Lung (tissue), 16 donors: Measurements from ENCODE around the gene SETD7. TPM values are rescaled to one million over a fixed set of nuclear protein-coding genes. Genes with fewer than 3 reads are reported as not detected.

ENCODE experiments used
- ATAC-seq: fragments of 200-7000 bp; cut with Tn5 transposase; one replicate; pipeline ENCODE4 v1.9.1; 2020; ENCODE audit warnings: moderate number of reproducible peaks; ENCODE audit not compliant: insufficient read depth, low FRiP score
- DNase-seq, 3 donors: peaks; one replicate each; pipeline ENCODE4 v3.0.0-alpha.2; 2013 to 2017
- H3K27ac ChIP-seq, 2 donors: one replicate each; pipeline ENCODE4 v1.5.1; 2013; ENCODE audit warnings: mild to moderate bottlenecking in 2 of 2, moderate library complexity in 2 of 2, control low read depth in 1 of 2, inconsistent platforms in 1 of 2, low read depth in 1 of 2, low read length in 1 of 2
- H3K27me3 ChIP-seq, 3 donors: one replicate each; pipeline ENCODE4 v1.5.1; 2013; ENCODE audit warnings: low read length in 2 of 3; ENCODE audit not compliant: control insufficient read depth in 3 of 3, insufficient read depth in 3 of 3
- H3K36me3 ChIP-seq, 4 donors: one replicate each; pipeline ENCODE4 v1.5.1; 2013; ENCODE audit warnings: low read length in 4 of 4, mild to moderate bottlenecking in 1 of 4, moderate library complexity in 1 of 4; ENCODE audit not compliant: control insufficient read depth in 4 of 4, insufficient read depth in 4 of 4
- H3K4me1 ChIP-seq, 5 donors: one replicate each; pipeline ENCODE4 v1.5.1; 2013; ENCODE audit warnings: low read length in 5 of 5, mild to moderate bottlenecking in 2 of 5, moderate library complexity in 1 of 5; ENCODE audit not compliant: control insufficient read depth in 5 of 5, insufficient read depth in 5 of 5
- H3K4me3 ChIP-seq: one replicate; pipeline ENCODE4 v1.5.1; 2013; ENCODE audit warnings: mild to moderate bottlenecking, control low read depth, moderate library complexity
- H3K9ac ChIP-seq, 2 donors: one replicate each; pipeline ENCODE4 v1.5.1; 2013; ENCODE audit warnings: low read length in 2 of 2, control low read depth in 1 of 2; ENCODE audit not compliant: insufficient read depth in 1 of 2
- H3K9me3 ChIP-seq, 4 donors: one replicate each; pipeline ENCODE4 v1.5.1; 2013; ENCODE audit warnings: low read length in 3 of 4, mild to moderate bottlenecking in 1 of 4, moderate library complexity in 1 of 4; ENCODE audit not compliant: control insufficient read depth in 4 of 4, insufficient read depth in 3 of 4
- WGBS, 2 donors: extraction: QIAGEN DNeasy Blood & Tissue Kit; methylation state at CpG; one replicate each; pipeline ENCODE4 v1.1.7; 2013; 5-methylcytosine and 5-hydroxymethylcytosine counted together
- long read RNA-seq, 5 donors: transcript quantifications; one replicate each; lab custom pipeline, GENCODE V29; 2026
- polyA plus RNA-seq, 2 donors: library from polyadenylated mRNA; stranded (reverse); fragments of 200-250 nt; gene quantifications; one replicate each; pipeline ENCODE4 v1.2.1, GENCODE V29; 2013
- total RNA-seq, 2 donors: library from RNA; depleted of rRNA in 1 of 2; stranded (reverse); fragments of >200 nt in 1 of 2; gene quantifications; one replicate each; pipeline ENCODE4 v1.2.1, GENCODE V29; 2014 to 2021
- TF ChIP-seq, protein P1 (sequence below): IDR thresholded peaks from 2 replicates; pipeline ENCODE4 v1.5.1; 2012; ENCODE audit warnings: mild to moderate bottlenecking; ENCODE audit errors: control extremely low read depth, extremely low read depth
- donor health status: control.
- donor health status: control.
- donor health status: Bipolar disorder and iron deficiency.
- donor health status: healthy.
- donor health status: DM: yes; HTN: yes; CAD: no.

The SETD7 gene
- total RNA-seq: 10 to 100 TPM; 34.2 to 35.7 TPM
- polyA plus RNA-seq: 10 to 100 TPM in 1 of 2 donors, 1 to 10 TPM in 1; 8.9 to 15.5 TPM
- long read RNA-seq, donor 1, full-length matches to known transcripts: 2 of 2 reads
- long read RNA-seq, donor 1, partial matches to known transcripts: 0 of 2 reads
- long read RNA-seq, donor 1, other reads (novel, unspliced or antisense): 0 of 2 reads
- long read RNA-seq, donor 2, full-length matches to known transcripts: 2 of 2 reads
- long read RNA-seq, donor 2, partial matches to known transcripts: 0 of 2 reads
- long read RNA-seq, donor 2, other reads (novel, unspliced or antisense): 0 of 2 reads
- long read RNA-seq, donor 3, full-length matches to known transcripts: 2 of 2 reads
- long read RNA-seq, donor 3, partial matches to known transcripts: 0 of 2 reads
- long read RNA-seq, donor 3, other reads (novel, unspliced or antisense): 0 of 2 reads
- long read RNA-seq, donor 4: 0 reads
- long read RNA-seq, donor 5, full-length matches to known transcripts: 1 of 1 reads
- long read RNA-seq, donor 5, partial matches to known transcripts: 0 of 1 reads
- long read RNA-seq, donor 5, other reads (novel, unspliced or antisense): 0 of 1 reads

DNA sequence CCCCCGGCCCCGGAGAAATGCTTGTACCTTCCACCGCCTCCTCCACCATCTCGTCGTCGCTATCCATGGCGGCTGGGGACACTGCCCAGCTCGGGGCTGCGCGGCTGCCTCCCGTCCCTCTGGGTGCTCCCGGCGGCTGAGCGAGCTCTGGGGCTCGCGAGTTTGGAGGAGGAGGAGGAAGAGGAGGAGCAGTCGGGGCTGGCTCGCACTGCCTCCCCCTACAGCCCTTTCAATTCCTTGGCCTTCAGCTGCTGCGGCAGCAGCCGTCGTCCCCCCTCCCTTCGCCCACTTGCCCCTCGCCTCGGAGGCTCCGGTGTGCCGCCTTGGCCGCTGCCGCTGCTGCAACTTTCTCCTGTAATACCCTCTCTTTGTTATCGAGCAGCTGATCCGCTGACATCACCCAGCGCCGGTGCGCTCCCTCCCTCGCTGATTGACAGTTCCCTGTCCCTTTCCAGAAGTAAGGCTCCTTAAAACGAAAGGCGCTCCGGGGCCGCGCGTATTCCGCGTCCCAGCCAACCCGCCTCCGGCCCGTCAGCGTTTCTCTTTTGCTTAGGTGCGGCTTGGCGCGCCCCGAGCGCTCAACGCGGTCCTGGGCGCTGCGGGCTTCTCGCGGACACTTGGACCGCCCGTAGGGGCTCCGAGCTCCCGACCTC, at the start of gene SETD7:
Gene SETD7 (minus strand): TSS at position 149 of the 653 bp plus-strand sequence. CDS start 82 bp downstream, at position 67.
- TF ChIP-seq, protein P1, sequence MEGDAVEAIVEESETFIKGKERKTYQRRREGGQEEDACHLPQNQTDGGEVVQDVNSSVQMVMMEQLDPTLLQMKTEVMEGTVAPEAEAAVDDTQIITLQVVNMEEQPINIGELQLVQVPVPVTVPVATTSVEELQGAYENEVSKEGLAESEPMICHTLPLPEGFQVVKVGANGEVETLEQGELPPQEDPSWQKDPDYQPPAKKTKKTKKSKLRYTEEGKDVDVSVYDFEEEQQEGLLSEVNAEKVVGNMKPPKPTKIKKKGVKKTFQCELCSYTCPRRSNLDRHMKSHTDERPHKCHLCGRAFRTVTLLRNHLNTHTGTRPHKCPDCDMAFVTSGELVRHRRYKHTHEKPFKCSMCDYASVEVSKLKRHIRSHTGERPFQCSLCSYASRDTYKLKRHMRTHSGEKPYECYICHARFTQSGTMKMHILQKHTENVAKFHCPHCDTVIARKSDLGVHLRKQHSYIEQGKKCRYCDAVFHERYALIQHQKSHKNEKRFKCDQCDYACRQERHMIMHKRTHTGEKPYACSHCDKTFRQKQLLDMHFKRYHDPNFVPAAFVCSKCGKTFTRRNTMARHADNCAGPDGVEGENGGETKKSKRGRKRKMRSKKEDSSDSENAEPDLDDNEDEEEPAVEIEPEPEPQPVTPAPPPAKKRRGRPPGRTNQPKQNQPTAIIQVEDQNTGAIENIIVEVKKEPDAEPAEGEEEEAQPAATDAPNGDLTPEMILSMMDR: no peak

DNA sequence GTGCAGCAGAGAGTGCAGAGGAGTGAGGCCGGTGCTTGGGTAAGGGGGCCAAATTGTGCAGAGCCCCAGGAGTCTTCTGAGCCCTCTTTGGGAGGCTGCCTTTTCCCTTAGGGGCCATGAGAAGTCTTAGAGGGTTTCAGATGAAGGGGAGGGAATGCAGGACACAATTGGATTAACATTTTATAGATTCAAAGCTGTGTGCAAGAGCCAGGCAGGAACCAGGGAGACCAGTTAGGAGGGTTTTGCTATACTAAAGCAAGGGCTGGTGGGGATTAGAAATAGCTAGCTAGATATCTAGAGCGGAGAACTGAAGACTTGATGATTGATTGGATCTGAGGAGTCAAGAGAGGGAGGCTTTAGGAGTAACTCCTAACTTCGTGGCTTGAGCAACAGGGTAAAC, 49.5 kb upstream of the SETD7 start:
- 81 to 95% methylated on average over 3 of the region's 3 CpGs for WGBS, 2 donors
- peaks cover 0 to 9% (median 0%) of the 10 kb centered on the region in 5 donors for H3K4me1 ChIP-seq
- no peak overlapping the region for H3K27ac ChIP-seq
- no peak overlapping the region for H3K9ac ChIP-seq
- ATAC-seq (no peak), DNase-seq (no peak)
- H3K4me3 ChIP-seq: no peak overlapping the region
- no peaks in the 10 kb centered on the region for H3K9me3 ChIP-seq
- no peaks in the 10 kb centered on the region for H3K27me3 ChIP-seq
- H3K36me3 ChIP-seq: no peaks in the 10 kb centered on the region
- TF ChIP-seq, protein P1: no peak

More for the DNA sequence above, at the start of gene SETD7:
- Histone ChIP-seq H3K27me3 (peaks cover 0 to 7% (median 3%) of the 10 kb centered on the region in 3 donors), H3K4me1 (peaks cover 5 to 35% (median 20%) of the 10 kb centered on the region in 5 donors), H3K4me3 (peak within 1 kb of the TSS; percentile 81), H3K9ac (peak within 1 kb of the TSS; percentile 80 to 84), H3K36me3 (no peaks in the 10 kb centered on the region), H3K9me3 (no peaks in the 10 kb centered on the region), H3K27ac (peak within 1 kb of the TSS; percentile 95 to 97)
- 0 to 1% methylated on average over 57 to 61 of the region's 61 CpGs for WGBS, 2 donors
- DNase-seq (peak; percentile 89 to 95 (median 91)), ATAC-seq (peak; percentile 67)

DNA sequence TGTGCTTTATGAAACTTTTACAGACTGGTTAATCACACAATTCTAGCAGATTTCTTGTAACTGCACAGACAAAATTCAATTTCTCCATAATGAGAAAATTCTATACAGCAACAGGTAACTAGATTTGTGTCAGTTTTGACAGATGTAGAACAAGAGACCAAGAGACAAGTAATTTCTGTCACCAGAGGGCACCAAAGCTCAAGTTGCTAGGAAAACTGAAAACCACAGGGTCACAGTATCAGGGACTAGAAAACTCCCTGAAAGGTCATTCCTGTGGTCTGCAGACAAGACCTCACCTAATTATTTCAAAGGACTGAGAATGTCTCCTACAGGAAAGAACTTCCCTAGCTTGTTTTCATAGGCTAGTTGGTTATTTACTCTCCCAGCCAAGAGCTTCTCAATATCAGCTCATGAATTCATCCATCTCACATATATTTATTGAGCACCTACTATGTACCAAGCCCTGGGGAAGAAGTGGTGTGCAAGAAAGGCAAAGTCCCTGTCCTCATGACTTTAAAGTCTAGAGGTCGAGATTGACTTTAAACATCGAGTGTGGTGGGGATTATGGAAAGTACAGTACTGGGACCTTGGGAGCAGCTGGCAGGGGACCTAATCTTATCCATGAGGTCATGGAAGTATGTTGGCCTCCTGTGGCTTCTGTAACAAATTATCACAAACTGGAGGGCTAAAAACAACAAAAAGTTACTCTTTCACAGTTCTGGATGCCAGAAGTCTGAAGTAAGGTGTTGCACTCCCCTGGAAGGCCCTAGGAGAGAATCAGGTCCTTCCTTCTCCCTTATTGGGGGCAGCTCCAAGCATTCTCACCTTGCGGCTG, 47.8 kb upstream of the SETD7 start:
- TF ChIP-seq, protein P1: peak; percentile 52
- ATAC-seq: no peak
- Histone ChIP-seq H3K36me3 (no peaks in the 10 kb centered on the region), H3K4me1 (peaks cover 0 to 9% (median 0%) of the 10 kb centered on the region in 5 donors), H3K27ac (no peak overlapping the region), H3K27me3 (no peaks in the 10 kb centered on the region), H3K9ac (no peak overlapping the region), H3K4me3 (no peak overlapping the region), H3K9me3 (no peaks in the 10 kb centered on the region)
- 77 to 85% methylated on average over 3 of the region's 3 CpGs for WGBS, 2 donors
- DNase-seq: peak in 2 of 3 donors; percentile 72 to 82
